ENCODE results near the gene YIPF4. TPM values are rescaled to one million over a fixed set of nuclear protein-coding genes. Genes with fewer than 3 reads are reported as not detected.

YIPF4 gene
- total RNA-seq, 1 experiment from 2014 or later, result 39.0 TPM

Other genes starting within 250 kb of the YIPF4 start
- gene DPY30, start 238.1 kb upstream of the YIPF4 start, total RNA-seq (2014; rRNA removed; shearing (Covaris generic)), result 149 and 158 TPM in 2 replicates
- 19.9 and 23.6 TPM in 2 replicates for gene SPAST, start 214.3 kb upstream of the YIPF4 start, total RNA-seq (2014; rRNA removed; shearing (Covaris generic))
- 28.8 and 34.1 TPM in 2 replicates for gene SLC30A6, start 112.0 kb upstream of the YIPF4 start, total RNA-seq (2014; rRNA removed; shearing (Covaris generic))
- gene NLRC4, start 13.0 kb upstream of the YIPF4 start, total RNA-seq (2014; rRNA removed; shearing (Covaris generic)), result not detected in 2 replicates
- gene BIRC6, start 79.1 kb downstream of the YIPF4 start, total RNA-seq (2014; rRNA removed; shearing (Covaris generic)), result 52.1 and 59.7 TPM in 2 replicates

Measured in RPMI7951 (cell line).